ENCODE data around the gene ATF4.
A peak's percentile ranks its signal among the peaks of the same experiment; 100 is the strongest.

The ATF4 gene

GRCh38 chr22:39556970-39557841, 36.8 kb downstream of the ATF4 start:
- DNase-seq (ENCODE audit: low read depth in 2 of 2) = peak in 1 of 2 donors; percentile 9

DNA sequence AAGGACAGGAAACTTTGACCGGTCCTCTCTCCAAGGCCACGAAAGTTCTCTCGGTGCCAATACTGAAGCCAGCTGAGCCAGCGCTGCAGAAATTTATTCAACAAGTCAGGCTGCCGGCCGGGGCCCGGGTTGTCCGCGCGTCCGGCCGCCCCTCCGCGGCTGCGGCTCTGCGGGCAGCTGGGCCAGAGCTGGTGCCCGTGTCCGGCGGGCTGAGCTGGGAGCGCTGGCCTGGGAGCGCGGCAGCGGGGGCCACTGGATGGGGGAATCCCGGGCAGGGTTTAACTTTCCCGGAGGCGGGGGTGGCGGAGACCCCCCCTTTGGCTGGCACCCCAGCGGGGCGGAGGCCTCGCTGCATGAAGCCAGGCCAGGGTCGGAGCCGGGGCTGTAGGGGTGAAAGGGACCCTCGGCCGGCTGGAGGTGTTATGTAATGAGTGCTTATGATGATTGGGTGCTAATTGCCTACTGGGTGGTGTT, 37.9 kb downstream of the ATF4 start:
- DNase-seq (ENCODE audit: low read depth in 2 of 2) = no peak

DNA sequence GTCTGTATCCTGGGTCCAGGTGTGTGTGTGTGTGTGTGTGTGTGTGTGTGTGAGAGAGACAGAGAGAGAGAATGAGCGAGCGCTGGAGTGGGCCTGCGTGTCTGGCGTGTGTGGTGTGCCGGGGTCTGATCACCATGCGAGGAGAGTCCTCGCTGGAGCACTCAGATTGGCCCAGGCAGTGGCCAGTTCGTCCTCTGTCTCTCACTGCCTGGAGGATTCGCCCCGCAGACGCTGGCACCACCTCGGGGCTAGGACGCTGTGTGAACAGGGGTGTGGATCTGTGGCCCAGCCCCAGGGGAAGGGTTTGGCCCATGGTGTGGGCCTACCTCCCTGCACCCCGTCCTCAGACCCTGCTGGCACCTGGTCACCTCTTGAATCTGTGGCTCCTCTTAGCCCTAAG, 38.6 kb downstream of the ATF4 start:
- no peak for DNase-seq (ENCODE audit: low read depth in 2 of 2)

DNA sequence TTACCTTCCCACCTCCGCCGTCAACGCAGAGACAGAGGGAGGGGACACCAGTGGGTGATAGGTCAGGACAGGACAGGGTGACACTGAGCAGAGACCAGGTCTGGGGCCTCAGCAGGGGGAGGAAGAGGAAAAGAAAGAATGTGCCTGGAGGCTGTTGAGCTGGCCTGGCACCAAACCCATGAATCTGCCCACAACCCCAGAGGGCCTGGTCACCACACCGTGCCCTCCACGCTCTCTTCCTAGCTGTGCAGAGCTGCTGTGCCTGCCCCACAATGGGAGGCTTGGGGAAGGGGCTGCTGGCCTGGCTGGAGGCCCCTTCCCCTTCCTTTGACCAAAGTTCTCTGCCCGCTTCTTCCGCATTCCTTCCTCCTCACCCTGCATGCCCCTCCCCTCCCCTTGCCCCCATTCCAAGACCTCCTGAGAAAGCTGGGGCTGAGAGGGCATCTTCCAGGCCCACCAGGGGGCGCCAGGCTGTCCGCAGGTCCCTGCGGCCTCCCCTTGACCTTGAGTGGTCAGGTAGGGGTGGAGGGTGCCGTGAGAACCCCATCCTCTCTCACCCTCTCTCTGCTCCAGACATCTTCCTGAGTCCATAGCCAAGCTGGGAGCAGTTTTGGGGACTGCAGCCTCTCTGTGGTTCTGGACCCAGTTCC, 39.2 kb downstream of the ATF4 start:
- DNase-seq (ENCODE audit: low read depth in 2 of 2) = no peak

GRCh38 chr22:39560127-39560526, 39.8 kb downstream of the ATF4 start:
- no peak for DNase-seq (ENCODE audit: low read depth in 2 of 2)

GRCh38 chr22:39562839-39563489, 42.6 kb downstream of the ATF4 start:
- DNase-seq (ENCODE audit: low read depth in 2 of 2) = no peak

GRCh38 chr22:39563571-39564428, 43.4 kb downstream of the ATF4 start:
- DNase-seq (ENCODE audit: low read depth in 2 of 2) = no peak

- no peak for DNase-seq (ENCODE audit: low read depth in 2 of 2)
Observed at GRCh38 chr22:39565414-39565944, 45.1 kb downstream of the ATF4 start.

GRCh38 chr22:39567135-39567946, 47.0 kb downstream of the ATF4 start:
- peak in 1 of 2 donors; percentile 5 for DNase-seq (ENCODE audit: low read depth in 2 of 2)

- no peak for DNase-seq (ENCODE audit: low read depth in 2 of 2)
Observed at GRCh38 chr22:39568278-39568981, 48.1 kb downstream of the ATF4 start.

DNA sequence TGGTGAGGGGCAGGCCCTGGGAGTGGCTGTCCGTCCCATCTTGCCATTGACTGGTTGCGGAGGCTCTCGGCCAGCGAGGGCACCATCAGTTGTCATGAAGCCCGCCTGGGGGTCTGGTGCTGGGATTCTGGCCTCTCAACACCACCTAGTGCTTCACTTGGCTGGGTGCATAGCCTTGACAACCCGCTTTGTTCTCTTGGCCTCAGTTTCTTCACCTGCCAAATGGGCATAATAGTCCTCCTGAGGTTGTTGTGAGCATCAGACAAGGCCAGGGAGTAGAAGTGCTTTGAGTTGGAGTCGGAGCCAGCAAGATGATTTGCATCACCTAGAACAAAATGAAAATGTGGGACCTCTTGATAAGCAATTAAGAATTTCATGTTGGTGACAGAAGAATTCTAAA, 48.7 kb downstream of the ATF4 start:
- no peak for DNase-seq (ENCODE audit: low read depth in 2 of 2)

- no peak for DNase-seq (ENCODE audit: low read depth in 2 of 2)
Observed at GRCh38 chr22:39570226-39570625, 49.9 kb downstream of the ATF4 start.

- DNase-seq (ENCODE audit: low read depth in 2 of 2) = no peak
Observed at GRCh38 chr22:39570665-39571064, 50.3 kb downstream of the ATF4 start, which contains the start of gene CACNA1I. CACNA1I (plus strand) TSS chr22:39570753; CDS start chr22:39570753, 0 bp downstream.

GRCh38 chr22:39571538-39571937, 51.2 kb downstream of the ATF4 start:
- no peak for DNase-seq (ENCODE audit: low read depth in 2 of 2)
